Measurements from ENCODE around the gene KCNJ6.

KCNJ6 gene

GRCh38 chr21:37562920-37563640, 353.2 kb downstream of the KCNJ6 start:
- DNase-seq: no peak

GRCh38 chr21:37561941-37562919, 354.0 kb downstream of the KCNJ6 start:
- DNase-seq: no peak

- no peak for DNase-seq
Measured at GRCh38 chr21:37561506-37561905, 354.8 kb downstream of the KCNJ6 start.

- no peak for DNase-seq
Measured at GRCh38 chr21:37560385-37560784, 355.9 kb downstream of the KCNJ6 start.

GRCh38 chr21:37558676-37559211, 357.5 kb downstream of the KCNJ6 start:
- no peak for DNase-seq
